Stimulated activated naive CD4-positive, alpha-beta T cell (primary cell): Measurements from ENCODE around the gene RRP1.

ENCODE experiments used
- DNase-seq, 6 experiments: peaks; one replicate each; lab custom pipeline; 2025; lab: John Stamatoyannopoulos, UW

Gene RRP1

GRCh38 chr21:43775795-43776430 lies 13.5 kb upstream of the RRP1 start, which contains the start of gene CSTB:
Gene CSTB (minus strand): TSS chr21:43776308. CDS start chr21:43776269, 39 bp downstream.
- DNase-seq, result peak in 5 of 6 experiments; percentile 59 to 83 (median 71)

GRCh38 chr21:43777953-43778352 lies 11.4 kb upstream of the RRP1 start:
- DNase-seq, result no peak

GRCh38 chr21:43778469-43779335 lies 10.7 kb upstream of the RRP1 start:
- no peak for DNase-seq

GRCh38 chr21:43779660-43780059 lies 9.7 kb upstream of the RRP1 start:
- no peak for DNase-seq

- DNase-seq, result no peak
These were observed 7.5 kb upstream of the RRP1 start for GRCh38 chr21:43781846-43782245.

- no peak for DNase-seq
These were observed 6.8 kb upstream of the RRP1 start for GRCh38 chr21:43782431-43783097.

- no peak for DNase-seq
These were observed 6.2 kb upstream of the RRP1 start for GRCh38 chr21:43783098-43783700.

- no peak for DNase-seq
These were observed 4.2 kb upstream of the RRP1 start for GRCh38 chr21:43785134-43785533.

- DNase-seq, result no peak
These were observed 3.0 kb upstream of the RRP1 start for GRCh38 chr21:43786300-43786806.

GRCh38 chr21:43786807-43787440 lies 2.5 kb upstream of the RRP1 start:
- no peak for DNase-seq

GRCh38 chr21:43790010-43790524 lies 690 bp downstream of the RRP1 start:
- DNase-seq, result no peak

- no peak for DNase-seq
These were observed 3.0 kb downstream of the RRP1 start for GRCh38 chr21:43792406-43792805.

GRCh38 chr21:43793243-43793642 lies 3.9 kb downstream of the RRP1 start:
- no peak for DNase-seq

- no peak for DNase-seq
These were observed 4.9 kb downstream of the RRP1 start for GRCh38 chr21:43794311-43794710.

GRCh38 chr21:43794857-43795256 lies 5.5 kb downstream of the RRP1 start:
- DNase-seq, result no peak

GRCh38 chr21:43797415-43797814 lies 8.0 kb downstream of the RRP1 start:
- no peak for DNase-seq

GRCh38 chr21:43797925-43798715 lies 8.7 kb downstream of the RRP1 start:
- no peak for DNase-seq

GRCh38 chr21:43799301-43799840 lies 10.0 kb downstream of the RRP1 start:
- no peak for DNase-seq

- no peak for DNase-seq
These were observed 10.7 kb downstream of the RRP1 start for GRCh38 chr21:43800124-43800523.

- DNase-seq, result no peak
These were observed 11.2 kb downstream of the RRP1 start for GRCh38 chr21:43800566-43800965.
